Effector CD4-positive, alpha-beta T cell (primary cell): ENCODE measurements around the gene MYBBP1A.

Source experiments
- DNase-seq: peaks from one replicate; pipeline ENCODE4 v3.0.0-alpha.2; 2020

MYBBP1A gene

GRCh38 chr17:4515501-4515900 lies 39.7 kb downstream of the MYBBP1A start:
- DNase-seq: no peak

- DNase-seq: no peak
These were observed 40.4 kb downstream of the MYBBP1A start for GRCh38 chr17:4514779-4515178.

- DNase-seq: no peak
These were observed 41.0 kb downstream of the MYBBP1A start for GRCh38 chr17:4514206-4514605.

GRCh38 chr17:4513113-4514032 lies 41.8 kb downstream of the MYBBP1A start:
- no peak for DNase-seq

- no peak for DNase-seq
These were observed 42.8 kb downstream of the MYBBP1A start for GRCh38 chr17:4512156-4513112.

GRCh38 chr17:4511199-4511932 lies 43.8 kb downstream of the MYBBP1A start:
- DNase-seq: no peak

- no peak for DNase-seq
These were observed 44.6 kb downstream of the MYBBP1A start for GRCh38 chr17:4510618-4510941.

GRCh38 chr17:4509923-4510617 lies 45.1 kb downstream of the MYBBP1A start:
- no peak for DNase-seq

GRCh38 chr17:4509401-4509800 lies 45.8 kb downstream of the MYBBP1A start:
- no peak for DNase-seq

GRCh38 chr17:4508207-4508606 lies 47.0 kb downstream of the MYBBP1A start:
- DNase-seq: no peak

- no peak for DNase-seq
These were observed 47.6 kb downstream of the MYBBP1A start for GRCh38 chr17:4507361-4508111.

GRCh38 chr17:4506892-4507291 lies 48.3 kb downstream of the MYBBP1A start:
- no peak for DNase-seq

GRCh38 chr17:4506175-4506813 lies 48.9 kb downstream of the MYBBP1A start:
- no peak for DNase-seq

- DNase-seq: no peak
These were observed 50.0 kb downstream of the MYBBP1A start for GRCh38 chr17:4505187-4505586.

- no peak for DNase-seq
These were observed 51.0 kb downstream of the MYBBP1A start for GRCh38 chr17:4504188-4504587.

GRCh38 chr17:4503283-4504025 lies 51.7 kb downstream of the MYBBP1A start:
- DNase-seq: no peak

- DNase-seq: no peak
These were observed 52.6 kb downstream of the MYBBP1A start for GRCh38 chr17:4502466-4503154.

GRCh38 chr17:4501295-4501949 lies 53.8 kb downstream of the MYBBP1A start:
- DNase-seq: no peak

- DNase-seq: no peak
These were observed 55.0 kb downstream of the MYBBP1A start for GRCh38 chr17:4500191-4500571.
